ENCODE data around the gene MYOM1. TPM values are rescaled to one million over a fixed set of nuclear protein-coding genes. Genes with fewer than 3 reads are reported as not detected.

Gene MYOM1
- total RNA-seq, 2 experiments from 2014 or later = 0.74 to 1.5 TPM

- H3K27me3 Mint-ChIP-seq = no peaks in the 10 kb centered on the region
- no peak for TF ChIP-seq CTCF (IDR thresholded peaks at IDR 0.05)
- Histone ChIP-seq H3K9me3 (ENCODE audit: control insufficient read depth in 1 of 2, insufficient read depth in 1 of 2, low read length in 2 of 2) (no peaks in the 10 kb centered on the region), H3K27ac (ENCODE audit: low read depth in 1 of 2, low read length in 2 of 2) (no peak overlapping the region), H3K27me3 (ENCODE audit: control insufficient read depth in 1 of 2, insufficient read depth in 2 of 2, low read length in 2 of 2) (no peaks in the 10 kb centered on the region), H3K4me1 (ENCODE audit: insufficient read depth, low read length) (peaks cover 7% of the 10 kb centered on the region), H3K36me3 (ENCODE audit: insufficient read depth, low read length) (no peaks in the 10 kb centered on the region), H3K4me3 (ENCODE audit: low read length) (no peak overlapping the region)
- ATAC-seq (ENCODE audit: poor library complexity) (no peak), DNase-seq (no peak)
- CTCF ChIA-PET = interaction anchor here (0.7 to 2.5 kb wide), 5 partner anchors 11 to 566 kb away, joined by 3 to 9 read pairs (median 5); no protein-coding TSS in a partner anchor
- no peaks in the 10 kb centered on the region for H3K9me3 Mint-ChIP-seq
- peaks cover 10% of the 10 kb centered on the region for H3K4me1 Mint-ChIP-seq (ENCODE audit: low read depth)
- H3K36me3 Mint-ChIP-seq (ENCODE audit: low read depth) = no peaks in the 10 kb centered on the region
- intact Hi-C loops (cut with DNase I, micrococcal nuclease) = no loop called here
- POLR2A ChIA-PET = interaction anchor here (0.6 to 2.3 kb wide), 4 partner anchors 8 to 74 kb away, joined by 3 to 11 read pairs (median 6); no protein-coding TSS in a partner anchor
- no peak overlapping the region for H3K4me3 Mint-ChIP-seq
- H3K27ac Mint-ChIP-seq = no peak overlapping the region
These were observed 130.2 kb downstream of the MYOM1 start for GRCh38 chr18:3089579-3089978.

- Mint-ChIP-seq H3K4me3 (no peak overlapping the region), H3K36me3 (ENCODE audit: low read depth) (no peaks in the 10 kb centered on the region), H3K9me3 (no peaks in the 10 kb centered on the region), H3K27me3 (no peaks in the 10 kb centered on the region), H3K4me1 (ENCODE audit: low read depth) (peaks cover 10% of the 10 kb centered on the region), H3K27ac (no peak overlapping the region)
- peaks cover 7% of the 10 kb centered on the region for H3K4me1 ChIP-seq (ENCODE audit: insufficient read depth, low read length)
- no peaks in the 10 kb centered on the region for H3K9me3 ChIP-seq (ENCODE audit: control insufficient read depth in 1 of 2, insufficient read depth in 1 of 2, low read length in 2 of 2)
- TF ChIP-seq CTCF (IDR thresholded peaks at IDR 0.05) = no peak
- H3K27me3 ChIP-seq (ENCODE audit: control insufficient read depth in 1 of 2, insufficient read depth in 2 of 2, low read length in 2 of 2) = no peaks in the 10 kb centered on the region
- no peak for ATAC-seq (ENCODE audit: poor library complexity)
- no peak overlapping the region for H3K27ac ChIP-seq (ENCODE audit: low read depth in 1 of 2, low read length in 2 of 2)
- intact Hi-C loops (cut with DNase I, micrococcal nuclease) = no loop called here
- no peak overlapping the region for H3K4me3 ChIP-seq (ENCODE audit: low read length)
- CTCF ChIA-PET = interaction anchor here (1.1 to 2.5 kb wide), 4 partner anchors 9 to 27 kb away, joined by 3 to 9 read pairs (median 6); no protein-coding TSS in a partner anchor
- H3K36me3 ChIP-seq (ENCODE audit: insufficient read depth, low read length) = no peaks in the 10 kb centered on the region
- DNase-seq = no peak
- POLR2A ChIA-PET = interaction anchor here (0.6 to 2.3 kb wide), 4 partner anchors 9 to 92 kb away, joined by 3 to 11 read pairs (median 6); no protein-coding TSS in a partner anchor
These were observed 131.3 kb downstream of the MYOM1 start for GRCh38 chr18:3088449-3088848.

GRCh38 chr18:3086871-3087270 is 132.9 kb downstream of the MYOM1 start:
- Histone ChIP-seq H3K36me3 (ENCODE audit: insufficient read depth, low read length) (no peaks in the 10 kb centered on the region), H3K4me3 (ENCODE audit: low read length) (no peak overlapping the region), H3K27ac (ENCODE audit: low read depth in 1 of 2, low read length in 2 of 2) (no peak overlapping the region), H3K9me3 (ENCODE audit: control insufficient read depth in 1 of 2, insufficient read depth in 1 of 2, low read length in 2 of 2) (no peaks in the 10 kb centered on the region), H3K4me1 (ENCODE audit: insufficient read depth, low read length) (peaks cover 7% of the 10 kb centered on the region), H3K27me3 (ENCODE audit: control insufficient read depth in 1 of 2, insufficient read depth in 2 of 2, low read length in 2 of 2) (no peaks in the 10 kb centered on the region)
- H3K36me3 Mint-ChIP-seq (ENCODE audit: low read depth) = no peaks in the 10 kb centered on the region
- CTCF ChIA-PET = no interaction called here
- POLR2A ChIA-PET = no interaction called here
- intact Hi-C loops (cut with DNase I, micrococcal nuclease) = no loop called here
- no peak overlapping the region for H3K27ac Mint-ChIP-seq
- ATAC-seq (ENCODE audit: poor library complexity) (no peak), DNase-seq (no peak)
- no peaks in the 10 kb centered on the region for H3K9me3 Mint-ChIP-seq
- TF ChIP-seq CTCF (IDR thresholded peaks at IDR 0.05) = no peak
- peaks cover 10% of the 10 kb centered on the region for H3K4me1 Mint-ChIP-seq (ENCODE audit: low read depth)
- H3K27me3 Mint-ChIP-seq = no peaks in the 10 kb centered on the region
- no peak overlapping the region for H3K4me3 Mint-ChIP-seq

Data from CD4-positive, alpha-beta T cell (primary cell).